Stimulated activated naive CD8-positive, alpha-beta T cell treated with anti-CD3 and anti-CD28 coated beads, Interleukin-15, Interleukin-2, amounts not matched to agents 100 U/mL and 50 U/mL, for 24 hours (primary cell): ENCODE data around the gene RNF145.
"Not testable (repeated sequence)": the region's sequence is repeated elsewhere in the genome, so short reads cannot be mapped to it uniquely, and the experiment has no call there.

Experiments used
- ATAC-seq: fragments of 150-1000 bp; cut with Tn5 transposase; one replicate; pipeline ENCODE4 v1.10.0; 2021
- DNase-seq: peaks from one replicate; pipeline ENCODE4 v3.0.0; 2021

The RNF145 gene

GRCh38 chr5:159156426-159157238, 52.7 kb downstream of the RNF145 start:
- DNase-seq (no peak), ATAC-seq (peak; percentile 72)

- no peak for ATAC-seq
Observed at GRCh38 chr5:159155960-159156359, 53.4 kb downstream of the RNF145 start.

GRCh38 chr5:159152876-159153275, 56.5 kb downstream of the RNF145 start:
- DNase-seq = no peak
- ATAC-seq = no peak

More at GRCh38 chr5:159155960-159156359, 53.4 kb downstream of the RNF145 start:
- no peak for DNase-seq

GRCh38 chr5:159149085-159149484, 60.3 kb downstream of the RNF145 start:
- DNase-seq (no peak), ATAC-seq (no peak)

- ATAC-seq (no peak), DNase-seq (no peak)
Observed at GRCh38 chr5:159147976-159148375, 61.4 kb downstream of the RNF145 start.

GRCh38 chr5:159146839-159147238, 62.5 kb downstream of the RNF145 start:
- DNase-seq (no peak), ATAC-seq (no peak)

- not testable (repeated sequence) for ATAC-seq, DNase-seq
Observed at GRCh38 chr5:159145160-159145559, 64.2 kb downstream of the RNF145 start.

- ATAC-seq (no peak), DNase-seq (no peak)
Observed at GRCh38 chr5:159139802-159140201, 69.6 kb downstream of the RNF145 start.

- ATAC-seq = peak; percentile 46
- no peak for DNase-seq
Observed at GRCh38 chr5:159135896-159136531, 73.3 kb downstream of the RNF145 start.

GRCh38 chr5:159133041-159133741, 76.2 kb downstream of the RNF145 start:
- ATAC-seq (peak; percentile 14), DNase-seq (no peak)

- ATAC-seq (no peak), DNase-seq (no peak)
Observed at GRCh38 chr5:159132429-159133040, 76.8 kb downstream of the RNF145 start.

GRCh38 chr5:159131951-159132350, 77.4 kb downstream of the RNF145 start:
- DNase-seq (no peak), ATAC-seq (no peak)

- no peak for ATAC-seq
- DNase-seq = no peak
Observed at GRCh38 chr5:159130871-159131270, 78.5 kb downstream of the RNF145 start.

GRCh38 chr5:159128070-159128541, 81.2 kb downstream of the RNF145 start:
- no peak for DNase-seq
- ATAC-seq = no peak

- DNase-seq = no peak
- ATAC-seq = peak; percentile 69
Observed at GRCh38 chr5:159123700-159124099, 85.7 kb downstream of the RNF145 start.

- ATAC-seq (no peak), DNase-seq (no peak)
Observed at GRCh38 chr5:159123189-159123588, 86.2 kb downstream of the RNF145 start.

GRCh38 chr5:159121061-159121460, 88.3 kb downstream of the RNF145 start:
- no peak for DNase-seq

GRCh38 chr5:159120446-159120845, 88.9 kb downstream of the RNF145 start:
- DNase-seq (no peak), ATAC-seq (peak; percentile 56)

More at GRCh38 chr5:159121061-159121460, 88.3 kb downstream of the RNF145 start:
- ATAC-seq = no peak

GRCh38 chr5:159119842-159120241, 89.5 kb downstream of the RNF145 start:
- not testable (repeated sequence) for DNase-seq, ATAC-seq

GRCh38 chr5:159118958-159119659, 90.2 kb downstream of the RNF145 start:
- ATAC-seq, DNase-seq: not testable (repeated sequence)

GRCh38 chr5:159113405-159113804, 95.9 kb downstream of the RNF145 start:
- DNase-seq = no peak
- no peak for ATAC-seq

- ATAC-seq = no peak
- no peak for DNase-seq
Observed at GRCh38 chr5:159112436-159112835, 96.9 kb downstream of the RNF145 start.
